ENCODE measurements around the gene DDX49. TPM values are rescaled to one million over a fixed set of nuclear protein-coding genes. Genes with fewer than 3 reads are reported as not detected.
"Not testable (repeated sequence)": the region's sequence is repeated elsewhere in the genome, so short reads cannot be mapped to it uniquely, and the experiment has no call there.

The DDX49 gene
- total RNA-seq, 1 donor from 2014 or later: 66.5 TPM

- intact Hi-C loops (cut with micrococcal nuclease): no loop called here
Measured at GRCh38 chr19:18895038-18895823, 24.3 kb upstream of the DDX49 start.

- intact Hi-C loops (cut with micrococcal nuclease): no loop called here
Measured at GRCh38 chr19:18895824-18896341, 23.6 kb upstream of the DDX49 start, which contains the start of gene CERS1. CERS1 (minus strand) TSS chr19:18896158; CDS start chr19:18896072, 86 bp downstream.

DNA sequence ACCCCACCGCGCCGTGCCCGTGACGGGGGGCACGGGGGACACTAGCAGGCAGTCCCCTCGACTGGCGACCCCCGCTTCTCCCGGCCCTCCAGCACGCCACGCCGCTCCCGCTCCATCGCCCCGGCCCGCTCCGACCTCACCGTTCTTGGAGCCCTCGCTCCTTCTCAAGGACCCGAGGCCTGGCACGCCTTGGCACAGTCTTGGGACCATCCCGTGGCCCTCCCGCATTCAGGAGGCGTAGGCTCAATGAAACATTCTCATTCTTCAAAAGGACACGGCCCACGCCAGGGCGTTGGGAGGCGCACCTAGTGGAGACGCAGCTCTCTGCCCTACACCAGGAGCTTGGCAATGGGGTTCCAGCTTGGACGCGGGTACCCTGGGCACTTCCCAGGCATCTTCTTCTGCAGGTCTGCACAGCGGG, 23.1 kb upstream of the DDX49 start:
- intact Hi-C loops (cut with micrococcal nuclease): no loop called here

DNA sequence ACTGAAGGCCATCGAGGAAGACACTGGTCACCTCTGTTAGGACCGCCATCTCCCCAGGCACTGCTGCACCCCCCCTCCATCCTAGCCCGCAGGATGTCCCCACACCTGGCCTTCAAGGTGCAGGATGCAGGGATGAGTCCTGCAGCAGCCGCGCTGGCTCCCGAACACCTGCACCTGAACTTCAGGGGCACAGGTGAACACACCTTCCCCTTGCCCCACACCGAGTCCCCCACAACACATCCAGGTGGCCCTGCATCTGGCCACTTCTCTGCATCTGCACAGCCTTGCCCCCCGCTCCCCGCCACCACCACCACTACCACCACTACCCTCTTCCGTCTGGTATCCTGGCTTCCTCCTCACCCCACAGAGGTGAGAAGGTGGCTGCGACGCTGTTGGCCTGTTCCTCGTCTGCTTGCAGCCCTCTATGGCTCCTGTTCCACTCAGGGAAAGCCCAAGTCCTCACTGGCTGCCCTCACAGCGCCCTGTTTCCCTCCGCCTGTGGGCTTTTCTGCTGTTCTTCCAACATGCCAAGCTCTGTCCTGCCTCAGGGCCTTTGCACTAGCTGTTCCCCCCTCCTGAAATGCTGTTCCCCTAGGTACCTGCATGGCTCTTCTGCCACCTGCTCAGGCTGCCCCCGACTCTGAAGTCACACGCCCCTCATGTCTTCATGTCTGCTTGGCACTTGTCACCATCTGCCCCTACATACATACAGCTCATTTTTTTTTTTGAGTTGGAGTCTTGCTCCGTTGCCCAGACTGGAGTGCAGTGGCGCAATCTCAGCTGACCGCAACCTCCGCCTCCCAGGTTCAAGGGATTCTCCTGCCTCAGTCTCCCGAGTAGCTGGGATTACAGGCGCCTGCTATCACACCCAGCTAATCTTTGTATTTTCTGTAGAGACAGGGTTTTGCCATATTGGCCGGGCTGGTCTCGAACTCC, 22.2 kb upstream of the DDX49 start:
- intact Hi-C loops (cut with micrococcal nuclease): no loop called here

DNA sequence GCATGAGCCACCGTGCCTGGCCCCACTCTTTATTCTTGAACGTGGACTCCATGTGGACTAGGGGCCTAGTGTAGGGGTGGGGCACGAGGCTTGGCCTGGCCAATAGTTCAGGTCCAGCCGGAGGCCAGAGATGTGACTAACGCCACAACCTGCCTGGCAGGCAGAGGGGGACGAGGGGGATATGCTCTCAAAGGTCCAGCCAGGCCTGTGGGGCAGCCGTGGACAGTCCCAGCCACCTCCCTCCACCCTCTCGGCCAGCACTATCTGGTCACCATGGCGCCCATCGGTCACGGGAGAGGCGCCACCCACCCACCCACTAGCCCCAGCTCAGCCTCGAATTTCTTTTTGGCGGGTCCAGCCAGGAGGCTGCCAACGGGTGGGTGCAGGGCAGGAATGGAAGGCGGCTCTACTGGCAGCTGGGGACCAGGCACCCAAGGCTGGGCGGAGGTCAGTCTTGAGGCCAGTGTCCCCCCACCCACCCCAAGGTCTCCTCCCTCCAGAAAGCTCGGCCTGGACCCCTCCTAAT, 21.4 kb upstream of the DDX49 start:
- intact Hi-C loops (cut with micrococcal nuclease): no loop called here

DNA sequence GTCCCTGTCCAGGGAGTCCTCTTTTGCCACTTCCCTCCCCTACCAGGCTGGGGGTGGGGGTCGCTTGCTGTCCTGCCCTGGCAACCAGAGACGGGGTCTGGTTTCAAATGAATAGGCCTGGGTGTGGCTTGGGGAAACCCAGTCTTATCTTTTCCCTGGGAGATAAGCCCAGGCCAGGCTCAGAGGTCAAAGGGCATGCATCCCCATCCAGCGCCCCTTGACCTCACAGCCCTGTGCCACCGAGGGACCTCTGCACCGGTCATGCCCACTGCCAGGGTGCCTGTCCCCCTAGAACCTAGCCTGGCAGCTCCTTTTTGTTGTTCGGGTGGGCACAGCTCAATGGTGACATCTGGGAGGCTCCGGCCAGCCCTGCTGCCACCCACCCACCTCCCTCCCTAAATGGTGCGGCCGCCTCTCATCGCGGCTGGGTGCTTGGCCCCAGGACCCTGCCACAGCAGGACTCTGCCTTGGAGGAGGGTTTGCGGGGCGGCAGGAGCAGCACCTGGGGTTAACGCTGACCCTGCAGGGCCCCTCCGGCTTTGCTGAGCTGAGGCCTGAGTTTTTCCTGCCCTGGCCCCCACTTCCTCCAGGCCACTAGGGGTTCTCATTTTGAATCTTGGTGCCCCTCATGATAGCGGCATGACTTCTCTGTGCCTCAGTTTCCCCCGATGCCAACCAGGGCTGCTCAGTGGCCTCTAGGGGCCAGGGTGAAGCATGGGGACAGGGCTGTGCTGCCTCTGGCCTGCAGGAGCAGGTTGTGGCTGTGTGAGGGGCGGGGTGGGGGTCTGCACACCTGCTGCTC, 20.7 kb upstream of the DDX49 start:
- intact Hi-C loops (cut with micrococcal nuclease): no loop called here

GRCh38 chr19:18899624-18900560, 19.6 kb upstream of the DDX49 start:
- intact Hi-C loops (cut with micrococcal nuclease): no loop called here

DNA sequence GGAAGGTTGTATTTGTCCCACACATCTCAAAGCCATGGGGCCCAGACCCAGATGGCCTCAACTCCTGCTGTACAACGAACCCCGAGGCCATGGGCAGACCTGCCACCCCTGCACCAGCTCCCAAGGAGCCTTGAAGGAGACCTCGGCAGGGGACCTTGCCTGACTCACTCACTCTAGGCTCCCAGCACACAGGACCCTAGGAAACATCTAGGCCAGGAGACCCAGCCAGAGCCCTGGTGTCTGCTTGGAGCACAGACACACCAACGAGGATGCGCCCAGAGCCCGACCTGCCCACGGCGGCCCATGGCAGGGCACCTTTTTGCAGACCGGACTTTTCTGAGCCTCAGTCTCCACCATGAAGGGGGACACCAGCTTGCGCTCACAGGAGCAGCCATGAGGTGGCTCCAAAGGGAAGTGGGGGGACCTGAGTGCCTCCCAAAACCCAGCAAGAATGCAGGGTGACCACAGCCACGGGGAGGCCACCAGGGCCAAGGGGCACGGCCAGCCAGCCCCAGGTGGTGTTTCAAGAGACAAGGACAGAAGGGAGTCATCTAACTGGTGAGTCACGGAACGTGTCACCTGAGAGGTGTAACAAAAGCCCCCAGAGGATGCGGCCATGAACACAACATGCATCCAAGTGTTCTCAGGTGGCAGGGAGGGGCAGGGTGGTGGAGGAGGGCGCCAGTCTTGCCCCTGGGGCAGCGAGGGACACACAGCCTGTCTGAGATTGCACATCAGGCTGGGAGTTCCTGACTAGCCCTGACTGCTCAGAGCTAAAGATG, 18.6 kb upstream of the DDX49 start:
- intact Hi-C loops (cut with micrococcal nuclease): no loop called here

DNA sequence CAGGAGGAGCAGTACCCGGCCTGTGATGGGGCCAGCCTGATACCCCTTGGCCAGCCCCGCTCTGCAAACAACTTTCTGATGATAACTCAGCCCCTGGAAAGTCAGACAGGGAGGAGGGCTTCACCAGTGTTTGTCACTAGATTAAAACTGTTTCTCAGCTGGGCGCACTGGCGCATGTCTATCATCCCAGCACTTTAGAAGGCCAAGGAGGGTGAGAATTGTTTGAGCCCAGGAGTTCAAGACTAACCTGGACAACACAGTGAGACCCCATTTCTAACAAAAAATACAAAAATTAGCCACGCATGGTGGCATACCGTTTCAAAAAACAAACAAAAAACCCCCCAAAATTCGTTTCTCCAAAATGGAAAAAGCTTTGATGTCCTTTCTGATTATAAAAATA, 18.0 kb upstream of the DDX49 start:
- intact Hi-C loops (cut with micrococcal nuclease): no loop called here

DNA sequence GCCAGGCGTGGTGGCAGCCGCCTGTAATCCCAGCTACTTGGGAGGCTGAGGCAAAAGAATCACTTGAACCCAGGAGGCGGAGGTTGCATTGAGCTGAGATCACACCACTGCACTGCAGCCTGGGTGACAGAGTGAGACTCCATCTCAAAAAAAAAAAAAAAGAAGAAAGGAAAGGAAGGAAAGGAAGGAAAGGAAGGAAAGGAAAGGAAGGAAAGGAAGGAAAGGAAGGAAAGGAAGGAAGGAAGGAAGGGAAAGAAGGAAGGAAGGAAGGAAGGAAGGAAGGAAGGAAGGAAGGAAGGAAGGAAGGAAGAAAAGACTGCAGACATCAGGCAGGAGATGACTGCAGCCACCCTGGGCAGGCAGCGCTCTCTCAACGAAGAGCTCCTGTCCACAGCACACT, 17.0 kb upstream of the DDX49 start:
- intact Hi-C loops (cut with micrococcal nuclease): not testable (repeated sequence)

GRCh38 chr19:18903156-18904037, 16.1 kb upstream of the DDX49 start:
- intact Hi-C loops (cut with micrococcal nuclease): no loop called here

DNA sequence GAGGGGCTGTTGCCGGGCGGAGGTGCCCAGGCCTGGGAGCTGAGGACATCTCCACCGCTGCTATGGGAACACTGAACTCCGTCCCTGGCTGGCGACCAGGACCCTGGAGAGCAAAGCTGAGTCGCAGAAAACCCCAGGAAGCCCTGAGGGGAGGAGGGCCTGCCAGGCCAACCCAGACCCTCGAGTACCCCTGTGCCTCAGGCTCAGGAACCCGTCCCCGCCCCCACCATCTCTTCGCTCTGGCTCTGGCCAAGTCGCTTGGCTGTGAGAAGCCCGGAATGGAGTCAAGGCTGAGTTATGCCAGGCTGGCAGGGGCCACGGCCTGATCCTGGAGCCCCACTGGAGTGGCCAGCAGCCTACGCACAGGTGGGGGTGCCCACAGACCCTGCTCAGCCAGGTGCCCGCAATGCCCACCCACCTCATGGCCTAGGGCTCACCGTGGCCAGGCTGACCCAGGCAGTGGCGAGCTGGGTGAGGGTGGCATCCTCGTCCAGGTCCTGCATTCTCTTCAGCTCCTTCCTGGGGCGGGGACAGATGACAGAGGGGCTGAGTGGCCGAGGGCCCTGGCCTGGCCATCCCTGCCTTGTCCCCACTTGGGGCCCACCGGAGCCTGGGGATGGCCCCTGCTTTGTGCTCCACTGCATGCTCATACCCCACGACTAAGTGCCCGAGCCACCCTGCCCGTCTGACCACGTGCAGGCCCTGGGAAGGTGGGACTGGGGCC, 15.0 kb upstream of the DDX49 start:
- intact Hi-C loops (cut with micrococcal nuclease): no loop called here

DNA sequence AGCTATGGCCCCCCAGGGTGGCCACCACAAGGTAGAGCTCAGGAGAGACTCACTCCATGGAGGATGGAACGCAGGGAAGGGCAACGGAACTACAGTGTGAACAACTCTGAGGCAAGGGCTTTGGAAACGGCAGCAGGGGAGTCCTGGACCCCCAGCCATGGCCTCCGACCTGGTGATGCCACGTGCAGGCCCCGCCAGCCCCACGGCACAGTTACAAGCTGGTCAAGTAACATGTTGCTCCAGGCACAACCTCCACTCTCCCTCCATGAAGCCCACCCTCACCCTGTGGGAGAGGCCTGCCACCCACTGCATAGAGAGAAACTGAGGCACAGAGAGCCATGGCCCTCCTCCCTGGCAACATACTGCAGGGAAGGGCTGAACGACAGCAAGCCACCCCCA, 14.5 kb upstream of the DDX49 start:
- intact Hi-C loops (cut with micrococcal nuclease): no loop called here

DNA sequence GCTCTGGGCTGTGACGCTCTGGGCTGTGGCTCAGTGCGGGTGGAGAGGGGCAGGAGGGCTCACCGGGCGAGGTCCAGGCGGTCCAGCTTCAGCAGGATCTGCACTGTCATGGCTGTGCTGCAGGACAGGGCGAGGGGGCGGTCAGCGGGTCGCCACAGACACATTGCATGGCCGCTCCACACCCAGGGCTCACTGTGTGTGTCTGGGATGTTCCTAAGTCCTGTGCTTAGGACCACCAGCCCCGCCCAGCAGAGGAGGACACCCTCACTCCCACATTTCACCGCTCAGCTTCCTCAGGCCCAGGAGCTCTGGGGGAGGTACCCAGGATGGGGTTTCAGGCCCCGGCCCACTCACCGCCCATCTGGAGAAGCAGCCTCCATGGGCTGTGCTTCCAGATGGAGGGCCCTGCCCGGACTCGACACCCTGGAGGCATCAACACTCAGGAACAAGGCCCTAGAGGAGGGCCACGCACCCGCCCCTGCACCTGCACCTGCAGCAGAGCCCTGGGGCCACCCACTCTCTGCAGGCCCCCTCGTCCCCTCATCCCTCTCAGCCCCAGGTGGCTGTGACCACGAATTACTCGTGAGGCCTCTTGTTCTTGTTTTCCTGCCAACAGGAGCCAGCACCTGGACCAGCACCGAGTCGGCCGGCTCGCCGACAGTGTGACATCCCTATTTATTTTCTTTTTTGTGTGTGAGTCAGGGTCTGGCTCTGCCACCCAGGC, 13.8 kb upstream of the DDX49 start:
- intact Hi-C loops (cut with micrococcal nuclease): no loop called here

- intact Hi-C loops (cut with micrococcal nuclease): no loop called here
Measured at GRCh38 chr19:18906605-18907519, 12.7 kb upstream of the DDX49 start.
